MG63 (cell line): ENCODE data around the gene NQO2. TPM values are rescaled to one million over a fixed set of nuclear protein-coding genes. Genes with fewer than 3 reads are reported as not detected.
"Not testable (repeated sequence)": the region's sequence is repeated elsewhere in the genome, so short reads cannot be mapped to it uniquely, and the experiment has no call there.

Experiments
- DNase-seq: peaks from one replicate; pipeline ENCODE4 v3.0.0-alpha.2; 2020
- H3K27me3 ChIP-seq: fragments of 250-450 bp; sonication (Bioruptor Pico); 2 replicates; pipeline ENCODE4 v1.5.1; 2020; ENCODE audit warnings: mild to moderate bottlenecking, moderate library complexity
- H3K36me3 ChIP-seq: fragments of 250-450 bp; sonication (Bioruptor Pico); 2 replicates; pipeline ENCODE4 v1.5.1; 2020; ENCODE audit warnings: mild to moderate bottlenecking, moderate library complexity
- H3K4me3 ChIP-seq: fragments of 250-450 bp; sonication (Bioruptor Pico); 2 replicates; pipeline ENCODE4 v1.5.1; 2020; ENCODE audit warnings: mild to moderate bottlenecking, moderate library complexity
- H3K9me3 ChIP-seq: fragments of 250-450 bp; sonication (Bioruptor Pico); 2 replicates; pipeline ENCODE4 v1.5.1; 2020; ENCODE audit warnings: mild to moderate bottlenecking, moderate library complexity
- total RNA-seq: library from RNA; depleted of rRNA; stranded (reverse); fragments of >200 nt; shearing (Covaris generic); gene quantifications from 2 replicates; pipeline ENCODE4 v1.2.3, GENCODE V29; 2014; ENCODE audit warnings: low replicate concordance

NQO2 gene
- total RNA-seq, 1 experiment from 2014 or later: 4.2 TPM

GRCh38 chr6:2978923-2979322 is 20.8 kb upstream of the NQO2 start:
- Histone ChIP-seq H3K9me3 (no peaks in the 10 kb centered on the region), H3K36me3 (no peaks in the 10 kb centered on the region), H3K27me3 (no peaks in the 10 kb centered on the region), H3K4me3 (no peak overlapping the region)
- DNase-seq: no peak

GRCh38 chr6:2979819-2980464 is 19.8 kb upstream of the NQO2 start:
- DNase-seq: no peak
- no peaks in the 10 kb centered on the region for H3K27me3 ChIP-seq

GRCh38 chr6:2980465-2980855 is 19.2 kb upstream of the NQO2 start:
- DNase-seq: no peak
- no peaks in the 10 kb centered on the region for H3K36me3 ChIP-seq
- H3K9me3 ChIP-seq: no peaks in the 10 kb centered on the region
- no peaks in the 10 kb centered on the region for H3K27me3 ChIP-seq
- H3K4me3 ChIP-seq: no peak overlapping the region

More at GRCh38 chr6:2979819-2980464, 19.8 kb upstream of the NQO2 start:
- H3K9me3 ChIP-seq: no peaks in the 10 kb centered on the region
- no peaks in the 10 kb centered on the region for H3K36me3 ChIP-seq
- no peak overlapping the region for H3K4me3 ChIP-seq

DNA sequence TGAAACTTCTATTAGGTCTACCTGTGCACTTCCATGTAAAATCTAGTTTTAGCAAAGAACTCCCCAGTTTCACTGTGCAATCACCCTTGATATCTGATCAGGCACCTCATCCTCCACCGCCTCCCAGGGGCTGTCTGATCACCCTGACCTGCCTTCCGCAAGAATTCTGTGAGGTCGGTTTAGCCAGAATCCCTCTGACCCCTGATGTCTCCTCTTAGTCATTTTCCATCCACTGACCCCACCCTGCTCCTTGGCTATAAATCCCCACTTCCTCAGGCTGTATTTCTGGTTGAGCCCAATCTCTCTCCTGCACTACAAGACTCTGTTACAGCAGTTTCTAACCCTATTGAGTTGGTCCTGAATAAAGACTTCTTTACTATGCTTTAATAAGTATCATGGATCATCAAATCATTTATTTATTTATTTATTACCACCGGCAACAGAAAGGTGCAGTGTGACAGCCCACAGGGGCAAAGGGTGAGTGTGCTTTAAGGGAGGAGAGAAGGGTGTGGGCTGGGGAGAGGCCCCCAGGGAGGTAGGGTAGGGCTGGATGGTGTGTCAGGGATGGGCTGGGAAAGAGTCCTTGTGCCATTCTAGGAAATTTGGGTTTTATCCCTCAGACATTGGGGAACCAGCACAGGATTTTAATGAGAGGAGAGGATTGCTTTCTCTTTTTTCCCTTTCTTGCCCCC is 17.1 kb upstream of the NQO2 start:
- no peak overlapping the region for H3K4me3 ChIP-seq
- H3K27me3 ChIP-seq: no peaks in the 10 kb centered on the region
- no peaks in the 10 kb centered on the region for H3K9me3 ChIP-seq
- DNase-seq: no peak
- H3K36me3 ChIP-seq: no peaks in the 10 kb centered on the region

- no peaks in the 10 kb centered on the region for H3K36me3 ChIP-seq
- no peak for DNase-seq
- H3K9me3 ChIP-seq: no peaks in the 10 kb centered on the region
- no peak overlapping the region for H3K4me3 ChIP-seq
- no peaks in the 10 kb centered on the region for H3K27me3 ChIP-seq
Observed at GRCh38 chr6:2984738-2985406, 14.8 kb upstream of the NQO2 start.

GRCh38 chr6:2986722-2987221 is 12.9 kb upstream of the NQO2 start:
- H3K36me3 ChIP-seq: no peaks in the 10 kb centered on the region
- no peaks in the 10 kb centered on the region for H3K27me3 ChIP-seq
- no peaks in the 10 kb centered on the region for H3K9me3 ChIP-seq
- H3K4me3 ChIP-seq: no peak overlapping the region
- DNase-seq: peak; percentile 75

DNA sequence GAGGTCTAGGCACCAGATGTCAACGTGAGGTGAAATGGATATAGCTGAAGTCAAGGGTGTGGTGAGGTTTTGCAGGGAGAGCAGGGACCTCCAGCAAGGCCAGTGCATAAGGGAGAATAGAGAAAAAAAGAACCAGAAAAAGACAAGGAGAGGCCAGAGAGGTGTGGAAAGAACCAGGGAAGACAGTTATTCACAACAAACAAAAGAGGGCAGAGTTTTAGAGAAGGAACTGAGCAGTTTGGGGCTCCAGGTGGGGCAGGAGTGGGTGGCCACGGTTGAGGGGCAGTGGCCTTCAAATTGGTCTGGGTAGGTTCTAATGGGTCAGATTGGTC is 11.6 kb upstream of the NQO2 start:
- no peaks in the 10 kb centered on the region for H3K27me3 ChIP-seq
- no peak for DNase-seq
- H3K4me3 ChIP-seq: peak overlapping the region; percentile 66
- H3K36me3 ChIP-seq: no peaks in the 10 kb centered on the region
- H3K9me3 ChIP-seq: no peaks in the 10 kb centered on the region

GRCh38 chr6:2988426-2989331 is 11.0 kb upstream of the NQO2 start:
- DNase-seq: peak; percentile 91
- no peaks in the 10 kb centered on the region for H3K27me3 ChIP-seq
- peak overlapping the region; percentile 66 for H3K4me3 ChIP-seq
- H3K9me3 ChIP-seq: no peaks in the 10 kb centered on the region
- H3K36me3 ChIP-seq: no peaks in the 10 kb centered on the region

DNA sequence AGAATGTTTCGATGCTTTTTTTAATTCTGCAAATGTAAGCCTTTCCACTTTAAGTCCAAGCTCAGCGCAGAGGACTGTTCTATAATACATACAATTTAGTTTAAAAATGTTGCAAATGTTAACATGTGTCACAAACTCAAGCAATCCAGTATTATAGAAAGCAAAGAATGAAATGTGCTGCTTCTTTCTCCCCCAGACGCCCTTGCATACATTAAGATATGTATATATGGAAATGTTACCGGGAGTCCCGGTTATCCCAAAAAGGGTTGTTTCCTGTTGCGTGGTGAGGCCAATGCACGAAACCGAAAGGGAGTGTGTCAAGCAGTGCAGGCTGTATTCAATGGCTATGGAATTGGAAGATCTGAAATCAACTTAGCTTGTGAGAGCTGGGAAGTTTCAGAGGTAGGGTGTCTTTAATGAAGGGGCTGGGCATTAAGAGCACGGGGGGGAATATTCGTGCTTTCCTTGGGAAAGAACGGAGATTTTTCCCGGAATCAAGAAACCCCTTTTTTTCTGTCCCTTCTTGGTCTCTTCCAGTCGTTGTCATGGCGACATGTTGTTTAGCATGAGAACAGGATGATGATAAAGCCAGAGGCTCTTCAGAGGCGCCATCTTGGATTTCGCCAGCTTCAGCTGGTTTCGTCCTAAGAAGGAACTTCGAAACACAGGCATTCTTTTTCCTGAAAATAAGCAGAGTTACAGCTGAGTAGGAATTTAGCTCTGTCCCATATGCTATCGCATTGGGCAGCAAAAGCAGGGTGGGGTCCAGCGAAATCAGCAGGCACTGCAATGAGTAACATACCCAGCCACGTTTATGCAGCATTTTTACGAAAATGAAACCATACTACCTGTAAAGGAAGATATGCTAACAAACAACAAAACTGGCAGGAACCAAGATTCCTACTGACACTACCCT is 10.1 kb upstream of the NQO2 start:
- no peaks in the 10 kb centered on the region for H3K27me3 ChIP-seq
- peak overlapping the region; percentile 66 for H3K4me3 ChIP-seq
- H3K9me3 ChIP-seq: no peaks in the 10 kb centered on the region
- H3K36me3 ChIP-seq: no peaks in the 10 kb centered on the region
- peak; percentile 78 for DNase-seq

DNA sequence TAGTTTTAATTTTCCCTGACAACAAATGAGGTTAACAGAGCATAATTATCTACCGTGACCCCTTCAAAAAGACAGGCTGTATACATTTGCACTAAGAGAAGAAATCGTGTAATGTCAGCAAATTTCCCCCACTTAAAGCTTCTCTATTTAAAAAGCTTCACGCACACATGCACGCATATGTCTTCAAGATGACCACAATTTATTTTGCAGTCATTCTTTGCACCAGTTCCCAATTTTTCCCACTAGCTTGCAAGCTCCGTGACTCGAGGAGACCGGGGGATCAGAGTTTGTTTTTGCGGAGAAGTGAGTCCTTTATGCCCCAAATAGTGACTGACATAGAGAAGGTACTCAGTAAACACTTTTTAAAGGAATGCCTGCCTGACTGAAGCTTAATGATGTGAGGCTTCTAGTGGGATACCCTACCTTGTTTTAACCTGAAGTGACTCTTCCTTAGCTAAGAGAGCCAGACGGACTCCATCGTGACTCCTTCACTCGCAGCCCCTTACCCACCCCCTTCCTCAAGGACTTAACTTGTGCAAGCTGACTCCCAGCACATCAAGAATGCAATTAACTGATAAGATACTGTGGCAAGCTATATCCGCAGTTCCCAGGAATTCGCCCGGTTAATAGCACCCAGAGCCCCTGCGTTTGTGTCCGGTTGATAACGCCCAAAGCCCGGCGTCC is 9.3 kb upstream of the NQO2 start:
- no peaks in the 10 kb centered on the region for H3K27me3 ChIP-seq
- H3K36me3 ChIP-seq: no peaks in the 10 kb centered on the region
- no peak for DNase-seq
- peak overlapping the region; percentile 66 for H3K4me3 ChIP-seq
- H3K9me3 ChIP-seq: no peaks in the 10 kb centered on the region

- H3K4me3 ChIP-seq: no peak overlapping the region
- no peak for DNase-seq
- H3K27me3 ChIP-seq: no peaks in the 10 kb centered on the region
- H3K9me3 ChIP-seq: no peaks in the 10 kb centered on the region
- no peaks in the 10 kb centered on the region for H3K36me3 ChIP-seq
Observed at GRCh38 chr6:2990932-2991506, 8.7 kb upstream of the NQO2 start.

GRCh38 chr6:2992330-2992979 is 7.2 kb upstream of the NQO2 start:
- Histone ChIP-seq H3K4me3 (no peak overlapping the region), H3K36me3 (no peaks in the 10 kb centered on the region), H3K9me3 (no peaks in the 10 kb centered on the region), H3K27me3 (no peaks in the 10 kb centered on the region)
- DNase-seq: no peak

DNA sequence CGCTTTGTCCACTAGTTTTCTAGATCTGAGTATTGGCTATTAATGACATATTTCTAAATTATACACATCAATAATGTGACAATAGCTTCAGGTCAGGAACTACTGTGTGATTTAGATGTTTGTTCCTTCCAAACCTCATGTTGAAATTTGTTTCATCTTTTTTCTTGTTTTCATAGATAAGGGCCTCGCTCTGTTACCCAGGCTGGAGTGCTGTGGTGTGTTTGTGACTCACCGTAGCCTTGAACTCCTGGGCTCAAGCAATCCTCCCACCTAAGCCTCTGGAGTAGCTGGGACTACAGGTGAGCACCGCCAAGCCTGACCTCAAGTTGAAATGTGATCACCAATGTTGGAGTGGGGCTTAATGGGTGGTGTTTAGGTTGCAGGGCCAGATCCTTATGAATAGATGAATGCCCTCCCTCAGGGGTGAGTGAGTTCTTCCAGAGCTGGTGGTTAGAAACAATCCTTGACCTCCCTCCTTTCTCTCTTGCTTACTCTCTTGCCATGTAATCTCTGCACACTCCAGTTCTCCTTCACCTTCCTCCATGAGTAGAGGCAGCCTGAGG is 5.9 kb upstream of the NQO2 start:
- no peak for DNase-seq

GRCh38 chr6:2998249-2998997 is 1.3 kb upstream of the NQO2 start:
- not testable (repeated sequence) for H3K36me3 ChIP-seq, H3K9me3 ChIP-seq, DNase-seq, H3K27me3 ChIP-seq
- peak overlapping the region; percentile 79 for H3K4me3 ChIP-seq

More for the DNA sequence above, 5.9 kb upstream of the NQO2 start:
- no peaks in the 10 kb centered on the region for H3K27me3 ChIP-seq
- no peaks in the 10 kb centered on the region for H3K36me3 ChIP-seq
- no peak overlapping the region for H3K4me3 ChIP-seq
- H3K9me3 ChIP-seq: no peaks in the 10 kb centered on the region
